ENCODE results near the gene TNFRSF21.
"Not testable (repeated sequence)": the region's sequence is repeated elsewhere in the genome, so short reads cannot be mapped to it uniquely, and the experiment has no call there.

The TNFRSF21 gene

DNA sequence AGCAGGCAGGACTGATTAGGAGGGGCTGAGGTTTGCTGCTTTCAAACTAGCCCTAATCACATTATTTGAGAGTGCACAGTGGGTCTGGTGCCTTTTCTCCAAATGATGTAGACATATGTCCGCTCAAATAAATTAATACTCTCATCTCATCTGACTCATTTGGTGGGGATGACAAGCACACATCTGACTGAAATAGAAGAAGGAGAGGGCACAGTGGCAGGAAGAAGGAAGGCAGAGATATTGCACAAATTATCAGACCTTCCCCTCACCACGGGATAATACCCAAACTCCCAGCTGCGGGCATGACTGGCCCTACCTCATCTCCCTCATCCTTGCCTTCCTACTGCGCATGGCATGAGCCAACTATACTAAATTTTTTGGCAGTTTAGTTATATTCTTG is 33.9 kb upstream of the TNFRSF21 start:
- TF ChIP-seq, protein P1, sequence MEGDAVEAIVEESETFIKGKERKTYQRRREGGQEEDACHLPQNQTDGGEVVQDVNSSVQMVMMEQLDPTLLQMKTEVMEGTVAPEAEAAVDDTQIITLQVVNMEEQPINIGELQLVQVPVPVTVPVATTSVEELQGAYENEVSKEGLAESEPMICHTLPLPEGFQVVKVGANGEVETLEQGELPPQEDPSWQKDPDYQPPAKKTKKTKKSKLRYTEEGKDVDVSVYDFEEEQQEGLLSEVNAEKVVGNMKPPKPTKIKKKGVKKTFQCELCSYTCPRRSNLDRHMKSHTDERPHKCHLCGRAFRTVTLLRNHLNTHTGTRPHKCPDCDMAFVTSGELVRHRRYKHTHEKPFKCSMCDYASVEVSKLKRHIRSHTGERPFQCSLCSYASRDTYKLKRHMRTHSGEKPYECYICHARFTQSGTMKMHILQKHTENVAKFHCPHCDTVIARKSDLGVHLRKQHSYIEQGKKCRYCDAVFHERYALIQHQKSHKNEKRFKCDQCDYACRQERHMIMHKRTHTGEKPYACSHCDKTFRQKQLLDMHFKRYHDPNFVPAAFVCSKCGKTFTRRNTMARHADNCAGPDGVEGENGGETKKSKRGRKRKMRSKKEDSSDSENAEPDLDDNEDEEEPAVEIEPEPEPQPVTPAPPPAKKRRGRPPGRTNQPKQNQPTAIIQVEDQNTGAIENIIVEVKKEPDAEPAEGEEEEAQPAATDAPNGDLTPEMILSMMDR (IDR thresholded peaks at IDR 0.05; ENCODE audit: extremely low read depth, insufficient read depth, missing control alignments): no peak
- in situ Hi-C loops (cut with MboI; ENCODE audit: low pct_unique_long_range_greater_than_20kb, low sequenced_read_pairs, unreplicated experiment): no loop called here

DNA sequence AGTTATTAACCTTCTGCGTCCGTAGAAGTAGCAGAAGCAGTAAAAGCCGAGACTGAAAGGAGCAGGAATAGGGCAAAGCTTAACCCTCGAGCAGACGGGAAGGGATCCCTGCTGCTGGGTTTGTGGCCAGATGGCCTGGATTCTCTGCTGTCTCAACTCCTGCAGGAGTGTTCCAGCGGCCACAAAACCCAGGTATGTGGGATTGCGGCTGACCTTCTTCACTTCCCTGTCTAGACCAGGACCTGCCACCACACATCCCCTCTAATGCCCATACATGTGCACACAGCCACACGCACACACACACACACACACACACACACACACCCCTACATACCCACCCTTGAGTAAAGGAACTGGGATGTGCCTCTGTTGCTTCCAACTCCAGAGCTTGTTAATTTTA is 33.1 kb upstream of the TNFRSF21 start:
- DNase-seq (ENCODE audit: low spot score): no peak
- in situ Hi-C loops (cut with MboI; ENCODE audit: low pct_unique_long_range_greater_than_20kb, low sequenced_read_pairs, unreplicated experiment): no loop called here
- TF ChIP-seq, protein P1 (IDR thresholded peaks at IDR 0.05; ENCODE audit: extremely low read depth, insufficient read depth, missing control alignments): no peak

More for the DNA sequence above, 33.9 kb upstream of the TNFRSF21 start:
- DNase-seq (ENCODE audit: low spot score): no peak

DNA sequence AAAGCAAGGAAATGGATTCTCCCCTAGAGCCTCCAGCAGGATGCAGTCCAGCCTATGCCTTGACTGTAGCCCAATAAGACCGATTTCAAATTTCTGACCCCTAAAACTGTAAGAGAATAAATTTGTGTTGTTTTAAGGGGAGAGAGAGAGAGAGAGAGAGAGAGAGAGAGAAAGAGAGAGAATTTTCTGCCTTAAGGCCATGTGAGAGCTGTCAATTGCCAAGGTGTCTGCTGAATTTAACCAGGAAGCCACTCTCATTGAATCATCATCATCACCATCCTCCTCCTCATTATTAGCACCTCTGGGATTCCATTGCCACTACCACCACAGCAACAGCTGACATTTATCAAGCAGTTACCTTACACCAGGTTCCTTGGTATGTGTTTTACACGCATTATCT is 27.8 kb upstream of the TNFRSF21 start:
- in situ Hi-C loops (cut with MboI; ENCODE audit: low pct_unique_long_range_greater_than_20kb, low sequenced_read_pairs, unreplicated experiment): no loop called here
- TF ChIP-seq, protein P1 (IDR thresholded peaks at IDR 0.05; ENCODE audit: extremely low read depth, insufficient read depth, missing control alignments): no peak

DNA sequence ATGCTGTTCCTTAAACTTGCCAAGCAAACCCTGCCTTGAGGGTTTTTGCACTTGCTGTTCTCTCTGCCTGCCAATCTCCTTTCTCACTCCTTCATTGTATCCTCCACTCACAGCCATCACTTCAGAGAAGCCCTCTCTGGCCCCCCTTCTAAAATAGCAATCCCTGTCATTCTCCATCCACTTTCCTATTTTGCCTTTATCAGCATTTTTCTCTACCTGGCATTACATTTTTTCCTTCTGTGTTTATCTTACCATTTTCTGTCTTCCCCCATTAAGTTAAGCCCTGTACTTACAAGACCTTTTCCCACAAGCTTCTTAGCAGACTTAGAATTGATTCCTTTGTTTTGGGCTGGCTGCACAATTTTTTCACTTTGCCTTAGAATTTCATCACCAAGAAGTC is 26.6 kb upstream of the TNFRSF21 start:
- DNase-seq (ENCODE audit: low spot score): no peak
- in situ Hi-C loops (cut with MboI; ENCODE audit: low pct_unique_long_range_greater_than_20kb, low sequenced_read_pairs, unreplicated experiment): no loop called here
- TF ChIP-seq, protein P1 (IDR thresholded peaks at IDR 0.05; ENCODE audit: extremely low read depth, insufficient read depth, missing control alignments): no peak

More for the DNA sequence above, 27.8 kb upstream of the TNFRSF21 start:
- DNase-seq (ENCODE audit: low spot score): no peak

GRCh38 chr6:47335466-47335865 is 25.8 kb upstream of the TNFRSF21 start:
- in situ Hi-C loops (cut with MboI; ENCODE audit: low pct_unique_long_range_greater_than_20kb, low sequenced_read_pairs, unreplicated experiment): no loop called here

GRCh38 chr6:47334334-47334733 is 24.6 kb upstream of the TNFRSF21 start:
- TF ChIP-seq, protein P1 (IDR thresholded peaks at IDR 0.05; ENCODE audit: extremely low read depth, insufficient read depth, missing control alignments): no peak
- no peak for DNase-seq (ENCODE audit: low spot score)
- in situ Hi-C loops (cut with MboI; ENCODE audit: low pct_unique_long_range_greater_than_20kb, low sequenced_read_pairs, unreplicated experiment): no loop called here

More at GRCh38 chr6:47335466-47335865, 25.8 kb upstream of the TNFRSF21 start:
- TF ChIP-seq, protein P1 (IDR thresholded peaks at IDR 0.05; ENCODE audit: extremely low read depth, insufficient read depth, missing control alignments): no peak
- no peak for DNase-seq (ENCODE audit: low spot score)

GRCh38 chr6:47328606-47329005 is 18.9 kb upstream of the TNFRSF21 start:
- in situ Hi-C loops (cut with MboI; ENCODE audit: low pct_unique_long_range_greater_than_20kb, low sequenced_read_pairs, unreplicated experiment): not testable (repeated sequence)

DNA sequence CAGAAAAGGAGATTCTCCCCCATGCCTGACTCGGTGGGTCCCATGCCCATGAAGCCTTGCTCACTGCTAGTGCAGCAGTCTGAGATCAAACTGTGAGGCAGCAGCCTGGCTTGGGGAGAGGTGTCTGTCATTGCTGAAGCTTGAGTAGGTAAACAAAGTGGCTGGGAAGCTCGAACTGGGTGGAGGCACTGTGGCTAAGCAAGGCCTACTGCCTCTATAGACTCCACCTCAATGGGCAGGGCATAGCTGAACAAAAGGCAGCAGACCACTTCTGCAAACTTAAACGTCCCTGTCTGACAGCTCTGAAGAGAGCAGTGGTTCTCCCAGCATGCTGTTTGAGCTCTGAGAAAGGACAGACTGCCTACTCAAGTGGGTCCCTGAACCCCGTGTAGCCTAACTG is 18.4 kb upstream of the TNFRSF21 start:
- DNase-seq (ENCODE audit: low spot score); in situ Hi-C loops (cut with MboI; ENCODE audit: low pct_unique_long_range_greater_than_20kb, low sequenced_read_pairs, unreplicated experiment): not testable (repeated sequence)

More at GRCh38 chr6:47328606-47329005, 18.9 kb upstream of the TNFRSF21 start:
- not testable (repeated sequence) for DNase-seq (ENCODE audit: low spot score)

Data from GM13977 (cell line).